Stimulated activated CD8-positive, alpha-beta memory T cell treated with anti-CD3 and anti-CD28 coated beads, Interleukin-12 subunit alpha, Interleukin-12 subunit beta, amount 100 ng/mL, for 24 hours (primary cell): ENCODE results near the gene OR2L8.

Source experiments
- DNase-seq: peaks from one replicate; pipeline ENCODE4 v3.0.0-alpha.2; 2020; ENCODE audit errors: extremely low read depth

The OR2L8 gene, protein sequence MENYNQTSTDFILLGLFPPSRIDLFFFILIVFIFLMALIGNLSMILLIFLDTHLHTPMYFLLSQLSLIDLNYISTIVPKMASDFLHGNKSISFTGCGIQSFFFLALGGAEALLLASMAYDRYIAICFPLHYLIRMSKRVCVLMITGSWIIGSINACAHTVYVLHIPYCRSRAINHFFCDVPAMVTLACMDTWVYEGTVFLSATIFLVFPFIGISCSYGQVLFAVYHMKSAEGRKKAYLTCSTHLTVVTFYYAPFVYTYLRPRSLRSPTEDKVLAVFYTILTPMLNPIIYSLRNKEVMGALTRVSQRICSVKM

GRCh38 chr1:247948558-247948957 lies at the start of gene OR2L8:
Gene OR2L8 (plus strand): TSS chr1:247948858. CDS start chr1:247948858, 0 bp downstream.
- DNase-seq: no peak

GRCh38 chr1:247904122-247904521 lies 44.5 kb upstream of the OR2L8 start:
- no peak for DNase-seq

DNA sequence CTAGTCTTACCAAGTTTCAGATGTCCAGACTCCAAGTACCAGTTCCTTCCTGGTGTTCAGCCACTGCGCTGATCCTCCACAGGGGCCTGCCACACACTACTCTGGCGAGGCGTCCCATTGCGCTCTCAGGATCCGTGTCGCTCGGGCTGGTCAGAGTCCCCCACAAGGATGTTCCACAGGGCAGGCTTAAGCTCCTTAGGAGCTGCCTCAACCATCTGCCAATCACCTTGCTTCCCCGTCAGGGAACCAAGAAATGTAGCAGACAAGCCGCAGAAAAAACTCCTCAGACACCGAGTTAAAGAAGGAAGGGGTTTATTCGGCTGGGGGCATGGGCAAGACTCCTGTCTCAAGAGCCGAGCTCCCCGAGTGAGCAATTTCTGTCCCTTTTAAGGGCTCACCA lies 43.5 kb upstream of the OR2L8 start:
- DNase-seq: no peak

- no peak for DNase-seq
These were observed 42.7 kb upstream of the OR2L8 start for GRCh38 chr1:247905910-247906503.

DNA sequence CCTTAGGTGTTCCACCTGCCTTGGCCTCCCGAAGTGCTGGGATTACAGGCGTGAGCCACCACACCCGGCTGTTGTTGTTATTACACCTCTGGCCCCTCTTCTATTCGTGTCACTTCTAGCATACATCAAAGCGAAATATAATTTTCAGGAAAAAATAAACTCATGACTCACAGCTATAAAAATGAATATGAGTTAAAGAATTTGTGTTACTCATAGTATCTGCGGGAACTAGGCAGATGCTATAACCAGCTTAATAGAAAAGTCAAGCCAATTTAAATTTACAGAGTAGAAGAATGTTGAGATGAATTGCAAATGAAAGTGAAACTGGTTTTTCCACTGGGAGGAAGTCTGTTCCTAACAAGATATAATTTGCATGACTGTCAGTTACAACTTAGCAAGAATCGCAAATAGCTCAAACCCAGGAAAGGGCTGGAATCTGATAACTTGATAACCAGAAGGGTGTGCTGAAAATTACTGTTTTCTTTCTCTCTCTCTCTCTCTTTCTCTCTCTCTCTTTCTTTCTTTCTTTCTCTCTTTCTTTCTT lies 42.1 kb upstream of the OR2L8 start:
- DNase-seq: no peak

- no peak for DNase-seq
These were observed 39.9 kb upstream of the OR2L8 start for GRCh38 chr1:247908766-247909165.

DNA sequence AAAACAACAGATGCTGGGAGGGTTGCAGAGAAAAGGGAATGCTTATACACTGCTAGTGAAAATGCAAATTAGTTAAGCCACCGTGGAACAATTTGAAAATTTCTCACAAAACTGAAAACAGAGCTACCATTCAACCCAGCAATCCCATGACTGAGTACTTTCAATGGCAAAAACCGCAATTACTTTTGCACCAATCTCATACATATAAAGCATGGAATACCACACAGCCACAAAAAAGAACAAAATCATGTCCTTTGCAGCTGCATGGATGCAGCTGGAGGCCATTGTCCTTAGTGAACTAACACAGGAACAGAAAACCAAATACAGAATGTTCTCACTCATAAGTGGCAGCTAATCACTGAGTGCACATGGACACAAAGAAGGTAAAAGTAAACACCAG lies 34.9 kb upstream of the OR2L8 start:
- DNase-seq: no peak

DNA sequence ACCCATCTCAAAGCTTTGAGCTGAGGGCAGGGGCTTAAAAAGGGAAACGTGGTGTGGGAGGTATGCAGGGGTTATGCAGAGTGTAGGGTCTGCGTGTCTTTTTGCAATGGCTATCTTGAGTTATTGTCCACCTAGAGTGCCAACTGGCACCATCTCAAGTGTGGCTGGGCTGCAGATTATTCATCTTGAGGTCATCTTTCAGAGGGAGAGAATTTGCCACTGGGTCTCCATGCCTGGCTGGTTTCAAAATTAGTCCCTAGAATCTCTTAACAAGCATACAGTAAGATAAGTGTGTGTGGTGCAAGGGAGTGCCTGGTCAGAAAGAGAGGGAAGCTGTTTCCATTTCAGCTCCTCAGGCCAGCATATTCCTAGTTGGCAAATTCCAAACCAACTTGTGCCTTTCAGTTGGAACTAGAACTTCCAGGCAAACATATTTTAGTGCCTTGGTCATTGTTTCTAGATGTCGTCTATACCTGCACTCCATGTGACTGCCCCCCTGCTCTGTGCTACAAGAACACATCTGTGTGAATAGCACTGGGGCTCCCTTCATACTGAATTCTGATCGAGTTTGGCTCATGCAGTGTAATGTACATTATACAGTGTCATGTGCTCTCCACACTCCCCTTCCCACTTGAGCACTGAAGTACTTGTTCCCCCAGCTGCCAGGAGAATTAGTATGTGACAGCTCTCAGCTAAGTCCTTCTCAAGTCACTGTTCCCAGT lies 33.6 kb upstream of the OR2L8 start:
- DNase-seq: no peak

DNA sequence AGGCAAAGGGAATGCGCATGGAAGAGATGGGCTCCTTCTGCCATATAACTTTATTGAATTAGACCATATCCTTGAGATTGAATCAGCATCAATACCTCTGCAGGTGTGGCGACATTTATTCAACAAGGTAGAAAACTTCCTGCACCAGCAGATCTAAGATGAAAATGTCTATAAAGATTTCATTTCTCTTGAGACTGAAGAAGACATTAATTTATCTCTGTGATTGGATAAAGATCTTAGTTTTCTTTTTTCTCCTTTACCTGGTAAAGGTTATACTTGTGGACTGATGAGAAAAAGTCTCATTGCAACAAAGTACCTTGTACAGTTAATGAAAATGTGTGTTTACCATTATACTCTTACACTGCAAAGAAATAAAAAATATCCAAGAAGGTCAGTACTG lies 28.7 kb upstream of the OR2L8 start, which contains the start of gene OR2T8:
OR2T8 (plus strand) TSS at position 301 of the 400 bp plus-strand sequence. CDS start 766 bp downstream, outside the sequence.
- no peak for DNase-seq

DNA sequence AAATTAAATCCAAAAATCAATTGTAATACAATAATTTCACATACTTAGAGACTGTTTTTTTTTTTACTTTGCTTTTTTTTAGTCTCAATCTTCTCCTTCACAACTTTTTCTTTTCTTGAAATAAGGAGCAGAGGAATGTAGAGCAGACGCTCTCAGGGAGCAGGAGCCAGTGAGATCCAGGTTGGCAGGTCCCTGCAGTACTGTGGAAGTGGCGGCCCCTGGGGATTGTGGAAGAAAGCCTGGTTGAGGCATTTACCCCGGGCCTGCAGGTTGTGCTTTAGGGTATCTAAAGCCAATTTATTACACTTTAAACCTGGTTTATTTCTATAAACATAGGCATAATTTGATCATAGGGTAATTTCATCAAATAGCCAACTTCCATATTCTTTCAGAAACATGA lies 24.7 kb upstream of the OR2L8 start:
- no peak for DNase-seq

DNA sequence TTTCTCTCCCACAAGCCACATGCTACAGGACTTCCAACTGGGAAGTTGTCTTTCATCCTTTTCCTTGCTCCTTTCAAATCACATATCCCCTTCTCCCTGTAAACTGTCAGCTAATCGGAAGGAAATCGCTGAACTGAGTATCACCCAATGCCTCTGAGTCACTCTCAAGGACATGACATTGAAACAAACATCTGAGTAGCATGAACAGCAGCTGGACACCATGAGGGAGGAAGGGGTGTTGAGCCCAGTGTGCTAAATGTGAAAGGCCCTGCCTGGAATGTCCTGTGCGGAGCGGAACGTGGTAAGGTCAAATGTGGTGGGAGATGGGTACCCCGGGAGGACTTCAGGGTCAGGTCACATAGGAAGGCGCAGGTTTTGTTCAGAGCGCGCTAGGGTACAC lies 23.8 kb upstream of the OR2L8 start, which contains the start of gene OR2AJ1:
OR2AJ1 (plus strand) TSS at position 22 of the 400 bp plus-strand sequence. CDS start 8,880 bp downstream, outside the sequence.
- DNase-seq: no peak

DNA sequence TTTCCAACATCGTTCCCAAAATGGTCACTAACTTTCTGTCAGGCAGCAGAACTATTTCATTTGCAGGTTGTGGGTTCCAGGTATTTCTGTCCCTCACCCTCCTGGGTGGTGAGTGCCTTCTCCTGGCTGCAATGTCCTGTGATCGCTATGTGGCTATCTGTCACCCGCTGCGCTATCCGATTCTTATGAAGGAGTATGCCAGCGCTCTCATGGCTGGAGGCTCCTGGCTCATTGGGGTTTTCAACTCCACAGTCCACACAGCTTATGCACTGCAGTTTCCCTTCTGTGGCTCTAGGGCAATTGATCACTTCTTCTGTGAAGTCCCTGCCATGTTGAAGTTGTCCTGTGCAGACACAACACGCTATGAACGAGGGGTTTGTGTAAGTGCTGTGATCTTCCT lies 14.7 kb upstream of the OR2L8 start:
- DNase-seq: no peak

DNA sequence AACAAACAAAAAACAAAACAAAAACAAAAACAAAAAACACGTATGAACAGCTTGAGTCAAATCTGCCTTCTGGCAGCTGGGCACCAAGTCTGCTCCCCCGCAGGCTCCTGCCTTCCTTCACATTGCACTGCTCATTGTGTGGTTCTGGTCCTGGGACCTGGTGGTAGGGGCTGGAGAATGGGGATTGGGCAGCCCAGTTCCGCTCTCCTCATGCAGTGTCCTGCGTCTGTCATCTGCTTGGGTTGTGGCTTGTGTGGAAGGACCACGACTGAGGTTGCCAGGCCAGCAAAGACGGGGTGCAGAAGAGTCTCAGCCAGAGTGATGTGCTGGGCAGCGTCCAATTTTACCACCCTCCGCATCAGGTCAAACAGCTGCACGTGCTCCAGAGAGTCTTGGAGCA lies 12.9 kb upstream of the OR2L8 start:
- no peak for DNase-seq

- no peak for DNase-seq
These were observed 12.2 kb upstream of the OR2L8 start for GRCh38 chr1:247936415-247936814.

GRCh38 chr1:247936965-247937734 lies 11.5 kb upstream of the OR2L8 start:
- DNase-seq: peak; percentile 80

DNA sequence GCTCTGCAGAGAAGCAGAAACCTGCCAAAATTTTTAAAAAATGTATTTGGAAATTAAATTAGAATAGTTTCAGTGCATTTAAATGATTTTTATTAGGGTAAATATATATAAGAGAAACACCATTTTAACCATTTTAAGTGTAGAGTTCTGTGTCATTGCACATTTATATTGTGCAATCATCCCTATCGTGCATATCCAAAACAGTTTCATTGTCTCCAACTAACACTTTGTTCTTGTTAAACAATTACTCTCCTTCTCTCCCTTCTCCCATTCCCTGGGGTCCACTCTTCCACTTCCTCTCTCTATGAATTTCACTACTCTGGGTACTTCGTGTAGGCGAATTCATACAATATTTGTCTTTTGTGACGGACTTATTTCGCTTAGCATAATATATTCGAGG lies 6.0 kb upstream of the OR2L8 start:
- DNase-seq: no peak

DNA sequence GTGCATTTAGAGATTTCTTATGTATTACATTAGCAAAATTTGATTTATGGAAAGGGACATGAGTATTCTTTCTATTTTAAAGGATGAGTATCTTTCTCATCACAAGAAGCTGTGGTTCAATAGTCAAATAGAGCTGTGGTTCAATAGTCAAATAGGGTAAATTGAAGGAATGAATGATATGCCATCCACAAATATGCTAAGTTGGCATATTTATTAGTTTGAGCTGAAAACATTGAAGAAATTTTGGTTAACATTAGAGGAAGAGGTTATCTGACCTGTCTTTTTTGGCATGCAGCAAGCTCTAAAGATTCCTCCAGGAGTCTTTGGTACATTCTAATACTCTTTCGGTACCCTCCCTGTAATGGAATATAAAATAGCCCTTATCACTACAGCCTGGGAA lies 4.8 kb downstream of the OR2L8 start:
- DNase-seq: no peak

GRCh38 chr1:247961791-247962190 lies 13.1 kb downstream of the OR2L8 start:
- DNase-seq: no peak

DNA sequence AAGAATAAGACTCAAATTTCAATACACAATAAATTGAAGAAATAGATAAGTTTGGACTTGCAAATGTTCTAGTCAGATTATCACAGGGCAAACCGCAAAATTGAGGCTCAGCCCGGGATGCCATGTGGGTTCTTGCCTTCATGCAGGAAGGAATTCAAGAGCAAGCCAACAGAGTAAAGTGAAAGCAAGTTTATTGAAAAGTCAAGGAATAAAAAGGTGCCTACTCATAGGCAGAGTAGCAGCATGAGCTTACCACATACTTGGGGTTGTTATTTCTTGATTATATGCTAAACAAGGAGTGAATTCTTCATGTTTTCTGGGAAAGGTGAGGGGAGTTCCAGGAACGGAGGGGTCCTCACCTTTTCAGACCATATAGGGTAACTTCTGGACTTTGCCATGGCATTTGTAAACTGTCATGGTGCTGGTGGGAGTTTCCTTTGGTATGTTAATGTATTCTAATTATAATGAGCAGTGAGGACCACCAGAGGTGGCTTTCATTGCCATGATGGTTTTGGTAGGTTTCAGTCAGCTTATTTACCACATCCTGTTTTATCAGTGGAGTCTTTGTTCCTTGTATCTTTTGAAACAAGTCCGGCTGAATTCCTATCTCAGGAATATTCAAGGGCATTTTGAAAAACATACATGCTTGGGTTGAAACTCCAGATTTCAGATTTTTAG lies 14.4 kb downstream of the OR2L8 start:
- DNase-seq: no peak

- no peak for DNase-seq
These were observed 16.3 kb downstream of the OR2L8 start, which contains the start of gene OR2AK2 for GRCh38 chr1:247964933-247965332. Gene OR2AK2 (plus strand): TSS chr1:247965233. CDS start chr1:247965377, 144 bp downstream.
